Body of pancreas (tissue), 4 donors: ENCODE data around the gene ASB2. TPM values are rescaled to one million over a fixed set of nuclear protein-coding genes. Genes with fewer than 3 reads are reported as not detected.

ENCODE experiments used
- ATAC-seq: fragments of 150-250 bp; one replicate; pipeline ENCODE4 v1.9.1; 2016
- DNase-seq, 4 donors: peaks; one replicate each; pipeline ENCODE4 v3.0.0-alpha.2; 2019
- H3K27ac ChIP-seq, 4 donors: fragments of 200-600 bp; sonication (generic); 1 replicate in 3 of 4; 2 replicates in 1 of 4; pipeline versions ENCODE4 v1.5.1 to v1.6.1; 2016 to 2019; ENCODE audit warnings: mild to moderate bottlenecking in 1 of 4, mixed read lengths in 1 of 4, moderate library complexity in 1 of 4
- H3K27me3 ChIP-seq, 2 donors: fragments of 200-600 bp; sonication (generic); one replicate each; pipeline ENCODE4 v1.6.0; 2016; ENCODE audit warnings: mild to moderate bottlenecking in 1 of 2
- H3K36me3 ChIP-seq, 2 donors: fragments of 200-600 bp; sonication (generic); replicated peaks in 1 of 2; 2 replicates each; pipeline ENCODE4 v1.5.1; 2016; ENCODE audit warnings: low read depth in 2 of 2; ENCODE audit not compliant: insufficient read depth in 1 of 2
- H3K4me1 ChIP-seq: fragments of 200-600 bp; sonication (generic); one replicate; pipeline ENCODE4 v1.6.0; 2016
- H3K4me3 ChIP-seq, 2 donors: fragments of 200-600 bp; sonication (generic); 1 replicate in 1 of 2; 2 replicates in 1 of 2; pipeline ENCODE4 v1.5.1; 2016 to 2019
- H3K9me3 ChIP-seq, 3 donors: fragments of 200-600 bp; sonication (generic); 1 replicate in 2 of 3; 2 replicates in 1 of 3; pipeline ENCODE4 v1.5.1; 2016
- POLR2A ChIP-seq, 3 donors: fragments of 450-650 bp; IDR thresholded peaks; one replicate each; pipeline ENCODE4 v1.6.1; 2016; ENCODE audit warnings: antibody characterized with exemption in 3 of 3, mild to moderate bottlenecking in 2 of 3
- WGBS, 2 donors: methylation state at CpG; one replicate each; pipeline ENCODE4 v1.1.5; 2017; 5-methylcytosine and 5-hydroxymethylcytosine counted together
- intact Hi-C: fragments of 100-400 bp; cut with DNase I; formaldehyde crosslinking; loops from one replicate; pipeline ENCODE4 v1.15.1; 2023
- total RNA-seq, 2 donors: library from RNA; depleted of rRNA; stranded (reverse); fragments of >200 nt; gene quantifications; one replicate each; pipeline ENCODE4 v1.1.0, GENCODE V29; 2016
- TF ChIP-seq, protein P1 (sequence below), 7 experiments: fragments of 450-650 bp in 4 of 7; fragments of 200-600 bp in 3 of 7; sonication (generic) in 3 of 7; IDR thresholded peaks; one replicate each; pipeline ENCODE4 v1.5.1; 2016 to 2019; ENCODE audit warnings: antibody characterized with exemption in 7 of 7

Gene ASB2
- total RNA-seq, 2 donors from 2014 or later, result 0.33 to 7.0 TPM

DNA sequence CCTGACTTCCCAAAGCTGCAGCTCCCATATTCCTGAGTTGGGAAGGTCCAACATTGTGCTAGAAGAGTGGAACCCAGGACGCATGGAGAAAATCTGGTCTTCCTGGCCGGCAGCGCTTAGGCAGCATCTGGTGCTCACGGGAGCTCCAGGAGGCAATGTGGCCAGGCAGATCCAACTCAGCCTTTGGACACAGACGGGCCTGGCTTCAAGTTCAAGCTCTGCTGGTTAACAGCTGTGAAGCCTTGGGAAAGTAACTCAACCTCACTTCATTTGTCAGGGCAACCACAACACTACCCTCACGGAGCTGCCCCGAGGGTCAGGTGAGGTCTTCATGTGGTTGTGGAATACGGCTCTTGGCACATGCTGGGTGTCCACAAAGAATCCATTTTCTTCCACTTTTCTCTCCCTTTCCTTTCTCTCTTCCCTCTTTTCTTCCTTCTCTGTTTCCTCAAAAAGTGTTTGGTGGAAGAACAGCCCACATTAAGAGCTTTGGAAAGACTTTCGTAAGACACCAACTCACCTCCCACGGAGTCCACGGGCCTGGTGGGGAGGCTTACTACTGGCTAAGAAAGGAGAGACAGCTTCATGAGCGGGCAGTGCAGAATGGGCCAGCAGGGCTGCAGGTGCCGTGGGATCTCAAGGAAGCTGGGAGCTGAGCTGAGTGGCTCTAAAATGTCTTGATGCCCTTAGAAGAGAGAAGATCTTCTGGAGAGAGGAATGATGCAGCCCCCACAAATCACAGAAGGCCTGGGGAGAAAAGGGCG is 51.6 kb downstream of the ASB2 start:
- WGBS, 2 donors, result 88 to 89% methylated on average over 13 to 14 of the region's 14 CpGs
- ATAC-seq (no peak), DNase-seq (no peak)
- TF ChIP-seq, protein P1, sequence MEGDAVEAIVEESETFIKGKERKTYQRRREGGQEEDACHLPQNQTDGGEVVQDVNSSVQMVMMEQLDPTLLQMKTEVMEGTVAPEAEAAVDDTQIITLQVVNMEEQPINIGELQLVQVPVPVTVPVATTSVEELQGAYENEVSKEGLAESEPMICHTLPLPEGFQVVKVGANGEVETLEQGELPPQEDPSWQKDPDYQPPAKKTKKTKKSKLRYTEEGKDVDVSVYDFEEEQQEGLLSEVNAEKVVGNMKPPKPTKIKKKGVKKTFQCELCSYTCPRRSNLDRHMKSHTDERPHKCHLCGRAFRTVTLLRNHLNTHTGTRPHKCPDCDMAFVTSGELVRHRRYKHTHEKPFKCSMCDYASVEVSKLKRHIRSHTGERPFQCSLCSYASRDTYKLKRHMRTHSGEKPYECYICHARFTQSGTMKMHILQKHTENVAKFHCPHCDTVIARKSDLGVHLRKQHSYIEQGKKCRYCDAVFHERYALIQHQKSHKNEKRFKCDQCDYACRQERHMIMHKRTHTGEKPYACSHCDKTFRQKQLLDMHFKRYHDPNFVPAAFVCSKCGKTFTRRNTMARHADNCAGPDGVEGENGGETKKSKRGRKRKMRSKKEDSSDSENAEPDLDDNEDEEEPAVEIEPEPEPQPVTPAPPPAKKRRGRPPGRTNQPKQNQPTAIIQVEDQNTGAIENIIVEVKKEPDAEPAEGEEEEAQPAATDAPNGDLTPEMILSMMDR (IDR thresholded peaks at IDR 0.05), result no peak
- no peak for TF ChIP-seq POLR2A (IDR thresholded peaks at IDR 0.05)
- Histone ChIP-seq H3K27ac (no peak overlapping the region), H3K9me3 (no peaks in the 10 kb centered on the region), H3K4me1 (no peaks in the 10 kb centered on the region), H3K36me3 (no peaks in the 10 kb centered on the region), H3K27me3 (no peaks in the 10 kb centered on the region), H3K4me3 (no peak overlapping the region)
- intact Hi-C loops, result no loop called here

DNA sequence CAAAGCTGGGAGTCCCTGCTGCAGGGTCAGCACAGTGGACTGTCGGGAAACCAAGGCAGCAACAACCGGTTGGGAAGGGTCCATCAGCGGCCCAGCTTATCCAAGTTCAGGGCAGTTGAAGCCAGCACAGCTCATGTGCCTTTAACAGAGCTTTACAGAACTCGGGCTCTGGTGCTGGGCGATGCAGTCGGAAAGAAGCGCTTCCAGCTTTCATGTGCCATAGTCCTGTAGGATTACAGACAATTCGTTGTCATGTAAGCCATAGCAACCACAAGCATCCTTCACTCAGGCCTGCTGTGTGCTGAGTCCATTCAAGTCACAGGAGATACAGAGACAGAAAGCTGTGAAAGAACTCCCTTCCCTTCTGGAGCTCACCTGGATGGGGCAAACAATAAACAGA is 52.7 kb downstream of the ASB2 start:
- ATAC-seq (no peak), DNase-seq (no peak)
- no peak overlapping the region for H3K4me3 ChIP-seq
- intact Hi-C loops, result no loop called here
- no peak overlapping the region for H3K27ac ChIP-seq
- no peaks in the 10 kb centered on the region for H3K36me3 ChIP-seq
- no peaks in the 10 kb centered on the region for H3K27me3 ChIP-seq
- H3K4me1 ChIP-seq, result no peaks in the 10 kb centered on the region
- WGBS, 2 donors, result 75 to 79% methylated on average over 8 of the region's 8 CpGs
- no peaks in the 10 kb centered on the region for H3K9me3 ChIP-seq
- TF ChIP-seq POLR2A (IDR thresholded peaks at IDR 0.05), result no peak
- TF ChIP-seq, protein P1 (IDR thresholded peaks at IDR 0.05), result no peak

DNA sequence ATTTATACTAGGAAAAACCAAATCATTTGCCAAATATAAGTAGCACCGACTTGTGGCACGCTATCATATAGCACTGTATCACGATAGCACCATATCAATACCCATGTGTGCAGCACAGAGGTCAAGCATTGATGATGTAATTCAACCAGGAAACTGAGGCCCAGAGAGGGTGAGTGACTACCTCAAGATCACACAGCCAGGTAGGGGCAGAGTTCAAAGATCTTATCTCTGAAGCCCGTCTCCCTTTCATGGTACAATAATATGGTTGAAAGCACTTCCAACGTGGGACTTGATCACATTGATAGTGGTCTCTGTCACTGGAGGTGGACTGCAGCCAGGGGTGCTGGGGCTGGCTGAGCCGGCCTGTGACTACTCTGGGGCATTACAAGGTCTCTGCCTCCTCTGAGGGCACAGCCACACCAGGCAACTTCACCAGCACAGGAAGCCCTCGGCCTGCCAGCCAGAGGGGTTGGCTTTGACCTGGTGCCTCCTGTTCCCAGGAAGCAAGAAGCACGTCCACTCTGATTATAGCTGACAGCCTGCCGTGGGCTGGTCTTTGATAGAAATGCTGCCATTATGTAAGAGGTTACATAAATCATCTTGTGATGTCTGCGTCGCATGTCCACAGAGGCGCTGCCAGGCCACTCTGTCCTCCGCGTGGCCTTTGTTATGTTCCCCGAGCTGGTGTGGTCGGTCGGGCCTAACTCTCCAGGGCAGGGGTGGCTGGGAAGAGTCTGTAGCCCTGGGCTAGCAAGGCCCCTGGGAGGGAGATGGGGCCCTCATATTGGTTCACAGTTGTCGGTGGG is 55.2 kb downstream of the ASB2 start:
- no peak for DNase-seq
- no peaks in the 10 kb centered on the region for H3K9me3 ChIP-seq
- ATAC-seq, result no peak
- intact Hi-C loops, result no loop called here
- no peaks in the 10 kb centered on the region for H3K4me1 ChIP-seq
- no peaks in the 10 kb centered on the region for H3K36me3 ChIP-seq
- H3K27me3 ChIP-seq, result no peaks in the 10 kb centered on the region
- TF ChIP-seq, protein P1 (IDR thresholded peaks at IDR 0.05), result no peak
- TF ChIP-seq POLR2A (IDR thresholded peaks at IDR 0.05), result no peak
- no peak overlapping the region for H3K27ac ChIP-seq
- 61 to 76% methylated on average over 8 to 18 of the region's 18 CpGs for WGBS, 2 donors
- H3K4me3 ChIP-seq, result no peak overlapping the region

DNA sequence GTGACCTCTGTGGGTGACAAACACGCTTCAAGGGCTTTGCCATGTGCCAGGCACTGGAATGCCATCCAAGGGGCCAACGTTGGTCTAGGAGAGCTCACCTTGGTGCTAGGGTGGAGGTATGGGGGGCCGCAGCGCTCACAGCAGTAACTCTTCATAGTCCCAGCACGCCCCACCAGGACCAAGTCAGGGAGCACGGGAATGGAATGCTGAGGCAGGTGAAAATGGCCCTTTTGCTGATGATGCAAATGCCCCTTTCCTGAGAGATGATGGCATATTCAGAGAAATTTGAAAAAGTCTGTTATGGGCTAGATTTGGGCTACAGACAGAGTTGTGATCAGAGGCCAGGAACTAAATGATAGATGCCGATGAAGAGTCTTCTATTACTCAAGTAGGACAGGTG is 59.2 kb downstream of the ASB2 start:
- TF ChIP-seq, protein P1 (IDR thresholded peaks at IDR 0.05), result no peak
- TF ChIP-seq POLR2A (IDR thresholded peaks at IDR 0.05), result no peak
- ATAC-seq, result no peak
- no peaks in the 10 kb centered on the region for H3K27me3 ChIP-seq
- H3K27ac ChIP-seq, result no peak overlapping the region
- no peak for DNase-seq
- H3K4me1 ChIP-seq, result no peaks in the 10 kb centered on the region
- intact Hi-C loops, result no loop called here
- no peaks in the 10 kb centered on the region for H3K36me3 ChIP-seq
- H3K9me3 ChIP-seq, result no peaks in the 10 kb centered on the region
- H3K4me3 ChIP-seq, result no peak overlapping the region
- 76 to 80% methylated on average over 7 of the region's 7 CpGs for WGBS, 2 donors
